ENCODE measurements around the gene MFSD2A. TPM values are rescaled to one million over a fixed set of nuclear protein-coding genes. Genes with fewer than 3 reads are reported as not detected.

Gene MFSD2A
- total RNA-seq, 1 experiment from 2014 or later = 5.8 TPM

- Histone ChIP-seq H3K9me3 (no peaks in the 10 kb centered on the region), H3K36me3 (no peaks in the 10 kb centered on the region), H3K27me3 (no peaks in the 10 kb centered on the region), H3K4me3 (no peak overlapping the region)
- DNase-seq = no peak
These were observed 56.3 kb downstream of the MFSD2A start for GRCh38 chr1:40011198-40011597.

GRCh38 chr1:40014253-40014706, 59.3 kb downstream of the MFSD2A start:
- Histone ChIP-seq H3K9me3 (no peaks in the 10 kb centered on the region; the same call in 1 of the 2 replicates), H3K27me3 (no peaks in the 10 kb centered on the region), H3K36me3 (no peaks in the 10 kb centered on the region), H3K4me3 (no peak overlapping the region)
- DNase-seq = no peak

GRCh38 chr1:40014812-40015594, 60.1 kb downstream of the MFSD2A start:
- no peaks in the 10 kb centered on the region for H3K27me3 ChIP-seq
- H3K36me3 ChIP-seq = no peaks in the 10 kb centered on the region
- H3K4me3 ChIP-seq = no peak overlapping the region
- DNase-seq = peak; percentile 68
- H3K9me3 ChIP-seq = no peaks in the 10 kb centered on the region; the same call in 1 of the 2 replicates

- H3K36me3 ChIP-seq = no peaks in the 10 kb centered on the region
- no peak overlapping the region for H3K4me3 ChIP-seq
- H3K9me3 ChIP-seq = no peaks in the 10 kb centered on the region; the same call in 1 of the 2 replicates
- H3K27me3 ChIP-seq = no peaks in the 10 kb centered on the region
- no peak for DNase-seq
These were observed 63.1 kb downstream of the MFSD2A start for GRCh38 chr1:40017951-40018575.

Other genes with a start within 250 kb of the MFSD2A start
- gene PPIE, start 216.3 kb upstream of the MFSD2A start, total RNA-seq (2014; rRNA removed; shearing (Covaris generic); ENCODE audit: low replicate concordance) = 80.7 and 112 TPM in 2 replicates
- not detected in 2 replicates for gene OXCT2, start 183.8 kb upstream of the MFSD2A start, total RNA-seq (2014; rRNA removed; shearing (Covaris generic); ENCODE audit: low replicate concordance)
- gene BMP8B, start 166.3 kb upstream of the MFSD2A start, total RNA-seq (2014; rRNA removed; shearing (Covaris generic); ENCODE audit: low replicate concordance) = 0.02 and 1.2 TPM in 2 replicates
- 28.4 and 41.5 TPM in 2 replicates for gene TRIT1, start 71.6 kb upstream of the MFSD2A start, total RNA-seq (2014; rRNA removed; shearing (Covaris generic); ENCODE audit: low replicate concordance)
- 0.07 and 0.25 TPM in 2 replicates for gene MYCL, start 53.2 kb upstream of the MFSD2A start, total RNA-seq (2014; rRNA removed; shearing (Covaris generic); ENCODE audit: low replicate concordance)
- 164 and 175 TPM in 2 replicates for gene CAP1, start 85.6 kb downstream of the MFSD2A start, total RNA-seq (2014; rRNA removed; shearing (Covaris generic); ENCODE audit: low replicate concordance)
- gene PPT1, start 142.1 kb downstream of the MFSD2A start, total RNA-seq (2014; rRNA removed; shearing (Covaris generic); ENCODE audit: low replicate concordance) = 67.5 and 97.0 TPM in 2 replicates
- gene RLF, start 206.2 kb downstream of the MFSD2A start, total RNA-seq (2014; rRNA removed; shearing (Covaris generic); ENCODE audit: low replicate concordance) = 3.6 and 4.0 TPM in 2 replicates

Data from MG63 (cell line).